Fibroblast of mammary gland (primary cell): Measurements from ENCODE around the gene ARHGEF28.

ENCODE experiments used
- DNase-seq: peaks from one replicate; pipeline ENCODE4 v3.0.0-alpha.2; 2010; ENCODE audit warnings: low read depth
- H3K4me3 ChIP-seq: 2 replicates; pipeline ENCODE4 v1.5.1; 2011; ENCODE audit warnings: low read depth, mild to moderate bottlenecking, low read length, moderate library complexity; ENCODE audit not compliant: control insufficient read depth
- CTCF ChIP-seq: conservative IDR thresholded peaks from 2 replicates; pipeline ENCODE4 v1.5.1; 2011; ENCODE audit warnings: low read depth, low read length, inconsistent platforms; ENCODE audit not compliant: control insufficient read depth, insufficient read depth

The ARHGEF28 gene

GRCh38 chr5:73907164-73907563 is 281.2 kb downstream of the ARHGEF28 start:
- no peak for DNase-seq
- TF ChIP-seq CTCF, result no peak
- no peak overlapping the region for H3K4me3 ChIP-seq

- H3K4me3 ChIP-seq, result no peak overlapping the region
- DNase-seq, result peak; percentile 23
- TF ChIP-seq CTCF, result no peak
Measured at GRCh38 chr5:73908395-73908794, 282.4 kb downstream of the ARHGEF28 start.

DNA sequence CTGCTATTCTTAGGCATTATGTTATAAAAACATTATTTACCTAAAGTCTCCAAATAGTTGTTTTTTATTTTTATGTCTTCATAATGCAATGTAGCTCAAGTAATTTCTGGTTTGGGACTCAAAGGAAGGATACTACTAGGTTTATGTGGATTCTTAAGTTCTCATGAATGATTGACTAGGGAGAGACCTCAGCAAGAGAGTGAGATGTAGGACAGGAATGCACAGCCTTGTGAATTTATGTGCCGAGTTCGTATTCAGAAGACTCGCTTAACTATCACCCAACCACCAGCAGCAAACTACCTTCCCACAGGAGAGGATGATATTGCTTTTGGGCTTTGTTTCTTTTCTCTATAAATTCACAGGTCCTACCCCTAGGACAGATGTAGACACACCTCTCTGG is 282.9 kb downstream of the ARHGEF28 start:
- no peak for DNase-seq
- H3K4me3 ChIP-seq, result no peak overlapping the region
- TF ChIP-seq CTCF, result no peak

DNA sequence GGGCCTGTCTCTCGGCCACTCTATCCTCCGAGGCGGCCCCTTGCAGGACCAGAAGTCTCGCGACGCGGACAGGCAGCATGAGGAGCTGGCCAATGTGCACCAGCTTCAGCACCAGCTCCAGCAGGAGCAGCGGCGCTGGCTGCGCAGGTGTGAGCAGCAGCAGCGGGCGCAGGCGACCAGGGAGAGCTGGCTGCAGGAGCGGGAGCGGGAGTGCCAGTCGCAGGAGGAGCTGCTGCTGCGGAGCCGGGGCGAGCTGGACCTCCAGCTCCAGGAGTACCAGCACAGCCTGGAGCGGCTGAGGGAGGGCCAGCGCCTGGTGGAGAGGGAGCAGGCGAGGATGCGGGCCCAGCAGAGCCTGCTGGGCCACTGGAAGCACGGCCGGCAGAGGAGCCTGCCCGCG is 283.5 kb downstream of the ARHGEF28 start:
- no peak for TF ChIP-seq CTCF
- no peak overlapping the region for H3K4me3 ChIP-seq
- DNase-seq, result no peak

DNA sequence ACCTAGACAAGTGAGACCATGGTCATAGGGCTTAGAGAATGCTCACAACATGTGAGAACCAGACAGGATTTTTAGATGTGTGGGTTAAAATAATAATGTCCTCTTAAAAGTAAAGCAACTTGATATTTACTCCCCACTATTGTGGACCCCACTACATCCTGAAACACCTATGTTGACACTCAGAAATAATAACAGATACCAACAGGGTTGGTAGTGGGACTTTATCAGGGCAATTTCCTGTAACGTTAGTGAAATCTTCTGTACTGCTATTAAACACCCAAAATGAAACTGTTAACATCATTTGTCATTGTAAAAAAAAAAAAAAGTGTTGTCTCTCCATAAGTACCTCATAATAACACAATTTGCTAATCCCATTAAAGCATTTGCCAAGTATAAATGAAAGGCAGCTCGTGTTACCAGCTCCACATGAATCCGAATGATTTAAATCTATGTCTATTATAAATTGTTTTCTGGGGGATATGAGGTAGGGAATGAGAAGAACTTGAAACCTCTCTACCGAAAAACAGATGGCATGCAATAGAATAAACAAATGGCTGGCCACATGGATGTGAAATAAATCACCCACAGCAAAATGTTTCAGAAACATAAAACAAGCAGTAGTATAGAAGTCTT is 285.9 kb downstream of the ARHGEF28 start:
- TF ChIP-seq CTCF, result no peak
- DNase-seq, result no peak
- no peak overlapping the region for H3K4me3 ChIP-seq

DNA sequence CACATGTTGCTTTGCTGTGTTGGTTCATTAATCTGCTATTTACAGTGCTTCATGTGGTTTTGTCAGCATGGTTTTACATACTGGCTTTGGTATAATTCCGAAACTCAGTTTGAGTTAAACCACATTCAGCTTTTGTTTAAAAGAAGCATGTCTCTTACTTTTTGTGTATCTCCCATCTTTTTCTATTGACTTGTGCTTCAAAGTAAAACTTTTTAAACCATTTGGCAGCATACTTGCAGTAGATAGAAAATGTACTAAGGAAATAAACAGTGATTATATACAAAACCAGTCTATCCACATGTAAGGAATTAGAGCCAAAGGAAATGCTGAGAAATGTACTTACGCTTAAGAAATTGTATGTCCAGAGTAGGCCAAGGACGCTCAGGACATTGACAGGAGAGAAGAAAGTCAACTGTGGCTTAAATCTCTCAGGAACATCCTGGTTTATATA is 286.9 kb downstream of the ARHGEF28 start:
- no peak for DNase-seq
- TF ChIP-seq CTCF, result no peak
- H3K4me3 ChIP-seq, result no peak overlapping the region

GRCh38 chr5:73913971-73914370 is 288.0 kb downstream of the ARHGEF28 start:
- no peak for DNase-seq
- no peak for TF ChIP-seq CTCF
- H3K4me3 ChIP-seq, result no peak overlapping the region
